Liver (tissue), 9 donors: ENCODE measurements around the gene CELF4. TPM values are rescaled to one million over a fixed set of nuclear protein-coding genes. Genes with fewer than 3 reads are reported as not detected.

Experiments
- DNase-seq: peaks from one replicate; pipeline ENCODE4 v3.0.0-alpha.2; 2017; ENCODE audit warnings: low spot score
- H3K27ac ChIP-seq, 2 donors: one replicate each; pipeline ENCODE4 v1.7.0; 2013; ENCODE audit warnings: inconsistent platforms in 2 of 2, low read length in 2 of 2, control low read depth in 1 of 2, low read depth in 1 of 2, mild to moderate bottlenecking in 1 of 2
- H3K27me3 ChIP-seq, 4 donors: one replicate each; pipeline versions ENCODE4 v1.6.1 to v1.7.0; 2013; ENCODE audit warnings: low read length in 3 of 4, inconsistent platforms in 1 of 4, mild to moderate bottlenecking in 1 of 4, moderate library complexity in 1 of 4; ENCODE audit not compliant: control insufficient read depth in 4 of 4, insufficient read depth in 4 of 4
- H3K36me3 ChIP-seq, 4 donors: one replicate each; pipeline versions ENCODE4 v1.6.1 to v1.7.0; 2013; ENCODE audit warnings: low read length in 3 of 4, mild to moderate bottlenecking in 3 of 4, low read depth in 1 of 4, moderate library complexity in 1 of 4; ENCODE audit not compliant: control insufficient read depth in 4 of 4, insufficient read depth in 3 of 4
- H3K4me1 ChIP-seq, 4 donors: one replicate each; pipeline versions ENCODE4 v1.6.1 to v1.7.0; 2013; ENCODE audit warnings: low read length in 3 of 4, mild to moderate bottlenecking in 3 of 4, moderate library complexity in 1 of 4; ENCODE audit not compliant: control insufficient read depth in 4 of 4, insufficient read depth in 4 of 4
- H3K4me3 ChIP-seq, 3 donors: one replicate each; pipeline versions ENCODE4 v1.6.1 to v1.7.0; 2013; ENCODE audit warnings: low read length in 3 of 3, control low read depth in 1 of 3, low read depth in 1 of 3, mild to moderate bottlenecking in 1 of 3
- H3K9ac ChIP-seq, 2 donors: one replicate each; pipeline ENCODE4 v1.7.0; 2013; ENCODE audit warnings: low read length in 2 of 2, mild to moderate bottlenecking in 2 of 2, moderate library complexity in 2 of 2, control low read depth in 1 of 2, low read depth in 1 of 2
- H3K9me3 ChIP-seq, 4 donors: one replicate each; pipeline versions ENCODE4 v1.6.1 to v1.7.0; 2013; ENCODE audit warnings: low read length in 3 of 4; ENCODE audit not compliant: control insufficient read depth in 4 of 4
- ATF3 ChIP-seq: IDR thresholded peaks from 2 replicates; pipeline ENCODE4 v1.6.1; 2016; ENCODE audit warnings: antibody characterized with exemption
- CTCF ChIP-seq: fragments of 150-350 bp; IDR thresholded peaks from 2 replicates; pipeline ENCODE4 v1.5.1; 2017; ENCODE audit warnings: improper control_type of control experiment, low read depth, low read length; ENCODE audit not compliant: missing input control
- EGR1 ChIP-seq, 2 donors: IDR thresholded peaks; 2 replicates each; pipeline ENCODE4 v1.6.1; 2016 to 2018; ENCODE audit warnings: antibody characterized with exemption in 2 of 2, low read depth in 2 of 2
- FOXA1 ChIP-seq: IDR thresholded peaks from 2 replicates; pipeline ENCODE4 v1.6.1; 2016; ENCODE audit warnings: antibody characterized with exemption
- FOXA2 ChIP-seq: IDR thresholded peaks from 2 replicates; pipeline ENCODE4 v1.6.1; 2016; ENCODE audit warnings: antibody characterized with exemption
- GABPA ChIP-seq, 2 donors: IDR thresholded peaks in 1 of 2; conservative IDR thresholded peaks in 1 of 2; 2 replicates each; pipeline ENCODE4 v1.6.1; 2016; ENCODE audit warnings: antibody characterized with exemption in 2 of 2, mild to moderate bottlenecking in 1 of 2, moderate library complexity in 1 of 2
- HNF4A ChIP-seq, 2 donors: conservative IDR thresholded peaks; 2 replicates each; pipeline ENCODE4 v1.6.1; 2016; ENCODE audit warnings: antibody characterized with exemption in 2 of 2, mild to moderate bottlenecking in 2 of 2
- HNF4G ChIP-seq: IDR thresholded peaks from 2 replicates; pipeline ENCODE4 v1.6.1; 2016; ENCODE audit warnings: antibody characterized with exemption
- JUND ChIP-seq, 2 donors: IDR thresholded peaks; 2 replicates each; pipeline ENCODE4 v1.6.1; 2016; ENCODE audit warnings: antibody characterized with exemption in 2 of 2
- MAX ChIP-seq: IDR thresholded peaks from 2 replicates; pipeline ENCODE4 v1.6.1; 2016; ENCODE audit warnings: antibody characterized with exemption
- NR2F2 ChIP-seq: IDR thresholded peaks from 2 replicates; pipeline ENCODE4 v1.6.1; 2016; ENCODE audit warnings: antibody characterized with exemption
- RAD21 ChIP-seq, 2 donors: IDR thresholded peaks; 2 replicates each; pipeline ENCODE4 v1.6.1; 2016; ENCODE audit warnings: antibody characterized with exemption in 2 of 2, mild to moderate bottlenecking in 2 of 2
- REST ChIP-seq: IDR thresholded peaks from 2 replicates; pipeline ENCODE4 v1.6.1; 2016; ENCODE audit warnings: antibody characterized with exemption, mild to moderate bottlenecking
- RXRA ChIP-seq, 2 donors: IDR thresholded peaks; 2 replicates each; pipeline ENCODE4 v1.6.1; 2017 to 2018; ENCODE audit warnings: antibody characterized with exemption in 2 of 2, mild to moderate bottlenecking in 1 of 2
- SP1 ChIP-seq: IDR thresholded peaks from 2 replicates; pipeline ENCODE4 v1.6.1; 2018; ENCODE audit warnings: antibody characterized with exemption, mild to moderate bottlenecking
- TAF1 ChIP-seq: conservative IDR thresholded peaks from 2 replicates; pipeline ENCODE4 v1.6.1; 2016; ENCODE audit warnings: antibody characterized with exemption, mild to moderate bottlenecking
- YY1 ChIP-seq: IDR thresholded peaks from 2 replicates; pipeline ENCODE4 v1.6.1; 2016; ENCODE audit warnings: antibody characterized with exemption, mild to moderate bottlenecking
- WGBS: extraction: QIAGEN DNeasy Blood & Tissue Kit; methylation state at CpG from one replicate; pipeline ENCODE4 v1.1.7; 2013; 5-methylcytosine and 5-hydroxymethylcytosine counted together
- polyA plus RNA-seq, 2 donors: library from polyadenylated mRNA; stranded (reverse) in 1 of 2; unstranded in 1 of 2; fragments of 200-250 nt in 1 of 2; fragments of >200 nt in 1 of 2; fragmentation: Nextera tagmentation in 1 of 2; extraction: Ambion mirVana in 1 of 2; gene quantifications; one replicate each; pipeline versions ENCODE4 v1.2.1 to v1.2.3, GENCODE V29; 2013 to 2015
- total RNA-seq, 2 donors: library from RNA; depleted of rRNA; stranded (reverse); fragments of >200 nt; gene quantifications; one replicate each; pipeline ENCODE4 v1.2.3, GENCODE V29; 2014
- TF ChIP-seq, protein P1 (sequence below): IDR thresholded peaks from 2 replicates; pipeline ENCODE4 v1.6.1; 2016; ENCODE audit warnings: antibody characterized with exemption
- donor health status: healthy.
- donor health status: healthy.
- donor health status: healthy.
- donor health status: healthy.
- donor health status: healthy.

Gene CELF4
- total and polyA plus RNA-seq, 4 donors: 0.08 to 0.28 (median 0.21) TPM; not detected in 1

DNA sequence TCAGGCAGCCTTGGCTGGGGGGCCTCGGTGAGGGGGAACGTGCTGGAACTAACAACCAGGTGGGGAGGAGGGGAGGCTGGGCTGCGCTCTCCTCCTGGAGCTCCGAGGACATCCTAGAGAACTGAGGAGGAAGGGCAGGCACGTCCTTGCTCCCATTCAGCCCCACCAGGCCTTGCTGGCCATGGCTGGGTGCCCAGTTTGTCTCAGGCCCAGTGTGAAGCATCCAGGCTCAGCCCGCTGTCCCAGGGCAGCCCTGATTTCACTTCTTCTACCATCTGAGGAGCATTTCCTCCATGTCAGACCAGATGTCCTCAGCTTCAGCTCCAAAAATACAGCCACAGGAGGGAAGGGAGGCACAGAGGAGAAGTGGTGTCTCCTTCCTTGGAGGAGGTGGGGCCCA is 125.4 kb downstream of the CELF4 start (continued):
- TF ChIP-seq MAX (no peak), HNF4G (no peak), ATF3 (no peak)
- TF ChIP-seq, protein P1, sequence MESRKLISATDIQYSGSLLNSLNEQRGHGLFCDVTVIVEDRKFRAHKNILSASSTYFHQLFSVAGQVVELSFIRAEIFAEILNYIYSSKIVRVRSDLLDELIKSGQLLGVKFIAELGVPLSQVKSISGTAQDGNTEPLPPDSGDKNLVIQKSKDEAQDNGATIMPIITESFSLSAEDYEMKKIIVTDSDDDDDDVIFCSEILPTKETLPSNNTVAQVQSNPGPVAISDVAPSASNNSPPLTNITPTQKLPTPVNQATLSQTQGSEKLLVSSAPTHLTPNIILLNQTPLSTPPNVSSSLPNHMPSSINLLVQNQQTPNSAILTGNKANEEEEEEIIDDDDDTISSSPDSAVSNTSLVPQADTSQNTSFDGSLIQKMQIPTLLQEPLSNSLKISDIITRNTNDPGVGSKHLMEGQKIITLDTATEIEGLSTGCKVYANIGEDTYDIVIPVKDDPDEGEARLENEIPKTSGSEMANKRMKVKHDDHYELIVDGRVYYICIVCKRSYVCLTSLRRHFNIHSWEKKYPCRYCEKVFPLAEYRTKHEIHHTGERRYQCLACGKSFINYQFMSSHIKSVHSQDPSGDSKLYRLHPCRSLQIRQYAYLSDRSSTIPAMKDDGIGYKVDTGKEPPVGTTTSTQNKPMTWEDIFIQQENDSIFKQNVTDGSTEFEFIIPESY: no peak

DNA sequence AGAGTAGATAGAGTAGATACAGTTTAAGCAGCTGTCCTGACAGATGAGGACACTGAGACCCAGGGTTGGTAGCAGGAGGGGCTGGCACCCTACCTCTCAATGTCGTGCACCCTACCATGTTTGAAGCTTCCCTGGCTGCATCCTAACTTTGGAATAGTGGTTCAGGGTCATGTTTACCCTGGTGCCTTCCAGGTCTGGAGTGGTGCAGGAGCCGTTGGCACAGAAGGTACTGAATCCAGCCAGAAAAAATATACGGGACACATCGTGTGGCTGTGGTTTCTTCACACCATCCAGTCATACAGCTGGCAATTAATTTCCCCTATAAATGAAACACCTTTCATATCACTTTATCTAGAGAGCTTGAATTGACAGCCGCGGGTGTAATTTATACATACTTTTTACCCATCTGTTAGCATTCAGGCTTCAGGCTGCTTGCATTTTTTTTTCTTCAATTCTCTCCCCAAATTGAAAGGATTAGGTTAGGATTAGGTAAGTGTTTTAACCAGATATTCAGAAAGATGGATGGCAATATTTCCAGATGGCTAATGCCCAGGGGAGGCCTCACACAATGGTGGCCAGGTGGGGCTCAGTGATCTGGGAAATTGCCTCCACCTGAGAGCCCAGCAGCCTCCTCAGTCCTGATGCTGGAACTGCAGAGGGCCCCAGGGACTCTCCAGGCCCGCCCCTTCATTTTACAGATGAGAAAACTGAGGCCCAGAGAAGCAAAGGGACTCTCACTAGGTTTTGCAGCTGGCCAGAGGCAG is 127.0 kb downstream of the CELF4 start:
- Histone ChIP-seq H3K9ac (no peak overlapping the region), H3K4me1 (peaks cover 0 to 4% (median 0%) of the 10 kb centered on the region in 4 donors), H3K9me3 (no peaks in the 10 kb centered on the region), H3K4me3 (no peak overlapping the region), H3K27ac (no peak overlapping the region), H3K27me3 (peaks cover 0 to 8% (median 0%) of the 10 kb centered on the region in 4 donors), H3K36me3 (no peaks in the 10 kb centered on the region)
- no peak for TF ChIP-seq CTCF
- TF ChIP-seq NR2F2: no peak
- TF ChIP-seq, protein P1: no peak
- TF ChIP-seq RXRA (IDR thresholded peaks at IDR 0.05): no peak
- no peak for TF ChIP-seq ATF3
- no peak for TF ChIP-seq RAD21 (IDR thresholded peaks at IDR 0.05)
- TF ChIP-seq HNF4G: no peak
- no peak for TF ChIP-seq GABPA (IDR thresholded peaks at IDR 0.05 in 1 of 2, conservative IDR thresholded peaks at IDR 0.05 in 1 of 2)
- TF ChIP-seq SP1: no peak
- no peak for TF ChIP-seq HNF4A (conservative IDR thresholded peaks at IDR 0.05)
- no peak for TF ChIP-seq YY1
- TF ChIP-seq FOXA1: no peak
- no peak for TF ChIP-seq FOXA2
- no peak for TF ChIP-seq TAF1
- TF ChIP-seq MAX: no peak
- no peak for TF ChIP-seq JUND (IDR thresholded peaks at IDR 0.05)
- TF ChIP-seq REST: no peak
- no peak for TF ChIP-seq EGR1 (IDR thresholded peaks at IDR 0.05; ENCODE audit: low read depth in 2 of 2)
- no peak for DNase-seq
- WGBS: 56% methylated on average over 7 of the region's 7 CpGs
